Measurements from ENCODE around the gene TAF4B.

TAF4B gene

GRCh38 chr18:26416652-26417150 is 190.5 kb downstream of the TAF4B start:
- Histone ChIP-seq H3K9me3 (ENCODE audit: severe bottlenecking) (peaks cover 3% of the 10 kb centered on the region), H3K36me3 (ENCODE audit: low read depth) (no peaks in the 10 kb centered on the region), H3K27ac (ENCODE audit: poor library complexity, severe bottlenecking) (no peak overlapping the region), H3K4me3 (ENCODE audit: severe bottlenecking) (no peak overlapping the region), H3K4me1 (ENCODE audit: insufficient read depth, poor library complexity, severe bottlenecking) (no peaks in the 10 kb centered on the region), H3K27me3 (ENCODE audit: insufficient read depth, poor library complexity, severe bottlenecking) (no peaks in the 10 kb centered on the region)
- ATAC-seq (ENCODE audit: low read depth) (no peak), DNase-seq (ENCODE audit: low spot score) (no peak)
- TF ChIP-seq CTCF (IDR thresholded peaks at IDR 0.05; ENCODE audit: poor library complexity, severe bottlenecking), result no peak

GRCh38 chr18:26417190-26417589 is 190.9 kb downstream of the TAF4B start:
- Histone ChIP-seq H3K36me3 (ENCODE audit: low read depth) (no peaks in the 10 kb centered on the region), H3K4me1 (ENCODE audit: insufficient read depth, poor library complexity, severe bottlenecking) (no peaks in the 10 kb centered on the region), H3K27me3 (ENCODE audit: insufficient read depth, poor library complexity, severe bottlenecking) (no peaks in the 10 kb centered on the region), H3K27ac (ENCODE audit: poor library complexity, severe bottlenecking) (no peak overlapping the region), H3K4me3 (ENCODE audit: severe bottlenecking) (no peak overlapping the region), H3K9me3 (ENCODE audit: severe bottlenecking) (peaks cover 3% of the 10 kb centered on the region)
- TF ChIP-seq CTCF (IDR thresholded peaks at IDR 0.05; ENCODE audit: poor library complexity, severe bottlenecking), result no peak
- ATAC-seq (ENCODE audit: low read depth) (no peak), DNase-seq (ENCODE audit: low spot score) (no peak)

DNA sequence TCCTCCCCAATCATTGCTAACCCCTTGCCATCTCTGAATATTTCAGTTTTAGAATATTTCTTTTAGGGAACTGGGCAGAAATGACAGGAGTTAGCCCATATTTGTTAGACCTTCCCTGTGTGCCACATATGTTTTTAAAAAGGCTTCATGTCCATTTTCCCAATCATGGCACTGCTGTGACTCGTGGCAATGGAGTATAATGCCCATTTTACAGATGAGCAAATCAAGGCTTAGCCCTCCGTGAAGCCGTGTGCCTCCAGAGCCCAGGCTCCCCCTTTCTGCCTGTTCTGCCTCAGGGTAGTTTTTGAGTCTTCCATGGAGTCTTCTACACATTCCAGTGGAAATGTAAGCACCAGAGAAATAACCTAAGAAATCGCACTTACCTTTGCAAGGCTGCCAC is 192.0 kb downstream of the TAF4B start:
- H3K27me3 ChIP-seq (ENCODE audit: insufficient read depth, poor library complexity, severe bottlenecking), result no peaks in the 10 kb centered on the region
- no peak for ATAC-seq (ENCODE audit: low read depth)
- H3K4me3 ChIP-seq (ENCODE audit: severe bottlenecking), result no peak overlapping the region
- no peak overlapping the region for H3K27ac ChIP-seq (ENCODE audit: poor library complexity, severe bottlenecking)
- H3K36me3 ChIP-seq (ENCODE audit: low read depth), result no peaks in the 10 kb centered on the region
- H3K9me3 ChIP-seq (ENCODE audit: severe bottlenecking), result no peaks in the 10 kb centered on the region
- TF ChIP-seq CTCF (IDR thresholded peaks at IDR 0.05; ENCODE audit: poor library complexity, severe bottlenecking), result no peak
- no peak for DNase-seq (ENCODE audit: low spot score)
- no peaks in the 10 kb centered on the region for H3K4me1 ChIP-seq (ENCODE audit: insufficient read depth, poor library complexity, severe bottlenecking)

DNA sequence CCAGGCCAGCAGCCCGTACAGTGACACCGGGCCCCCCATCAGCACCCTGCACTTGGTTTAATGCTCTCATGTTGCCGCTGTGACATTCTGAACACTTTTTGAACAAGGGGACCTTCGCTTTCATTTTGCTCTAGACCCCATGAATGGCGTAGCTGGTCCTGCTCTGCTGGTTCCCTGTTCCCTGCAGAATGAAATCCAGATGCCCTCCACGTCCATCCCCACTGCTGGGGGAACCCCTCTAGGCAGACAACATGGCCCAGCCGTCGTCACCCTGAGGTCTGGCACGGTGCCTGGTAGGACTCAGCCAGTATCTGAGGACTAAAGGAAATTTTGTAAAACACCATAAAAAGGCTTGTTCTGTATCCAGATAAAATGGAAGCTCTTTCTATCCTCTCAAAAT is 193.5 kb downstream of the TAF4B start:
- no peak for TF ChIP-seq CTCF (IDR thresholded peaks at IDR 0.05; ENCODE audit: poor library complexity, severe bottlenecking)
- ATAC-seq (ENCODE audit: low read depth) (no peak), DNase-seq (ENCODE audit: low spot score) (no peak)
- Histone ChIP-seq H3K9me3 (ENCODE audit: severe bottlenecking) (no peaks in the 10 kb centered on the region), H3K4me1 (ENCODE audit: insufficient read depth, poor library complexity, severe bottlenecking) (no peaks in the 10 kb centered on the region), H3K4me3 (ENCODE audit: severe bottlenecking) (no peak overlapping the region), H3K36me3 (ENCODE audit: low read depth) (no peaks in the 10 kb centered on the region), H3K27ac (ENCODE audit: poor library complexity, severe bottlenecking) (no peak overlapping the region), H3K27me3 (ENCODE audit: insufficient read depth, poor library complexity, severe bottlenecking) (no peaks in the 10 kb centered on the region)

DNA sequence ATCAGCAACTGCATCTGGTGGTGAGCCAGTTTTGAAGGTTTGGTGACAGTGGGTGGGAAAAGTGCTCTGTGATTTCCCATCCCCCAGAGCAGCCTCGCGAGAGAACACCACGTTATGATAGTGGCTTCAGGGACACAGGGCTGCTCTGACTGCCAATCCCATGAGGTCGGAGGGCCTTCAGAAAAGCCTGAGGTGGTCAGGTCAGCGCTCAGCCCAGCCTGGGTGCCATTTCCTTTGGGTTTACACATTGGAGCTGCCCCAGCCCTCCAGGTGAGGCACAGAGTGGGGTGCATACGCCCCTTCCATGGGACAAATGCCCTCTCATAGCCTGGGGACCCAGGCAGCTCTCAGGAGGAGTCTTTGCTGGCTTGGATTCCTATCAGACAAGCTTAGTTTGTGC is 195.3 kb downstream of the TAF4B start:
- no peaks in the 10 kb centered on the region for H3K4me1 ChIP-seq (ENCODE audit: insufficient read depth, poor library complexity, severe bottlenecking)
- no peak for TF ChIP-seq CTCF (IDR thresholded peaks at IDR 0.05; ENCODE audit: poor library complexity, severe bottlenecking)
- H3K27me3 ChIP-seq (ENCODE audit: insufficient read depth, poor library complexity, severe bottlenecking), result no peaks in the 10 kb centered on the region
- H3K27ac ChIP-seq (ENCODE audit: poor library complexity, severe bottlenecking), result no peak overlapping the region
- ATAC-seq (ENCODE audit: low read depth) (no peak), DNase-seq (ENCODE audit: low spot score) (no peak)
- no peaks in the 10 kb centered on the region for H3K36me3 ChIP-seq (ENCODE audit: low read depth)
- no peak overlapping the region for H3K4me3 ChIP-seq (ENCODE audit: severe bottlenecking)
- H3K9me3 ChIP-seq (ENCODE audit: severe bottlenecking), result no peaks in the 10 kb centered on the region
